Trophoblast cell (in vitro differentiated cells and primary cell): ENCODE results near the gene NTSR1.

Source experiments
- DNase-seq, 2 donors: peaks; one replicate each; pipeline ENCODE4 v3.0.0-alpha.2; 2016
- H2AFZ ChIP-seq: 2 replicates; pipeline ENCODE4 v1.6.1; 2013; ENCODE audit warnings: low read length, moderate library complexity, mild to moderate bottlenecking; ENCODE audit not compliant: insufficient read depth, poor library complexity
- H2AK5ac ChIP-seq: 2 replicates; pipeline ENCODE4 v1.6.1; 2013; ENCODE audit warnings: mild to moderate bottlenecking, low read length
- H2BK120ac ChIP-seq: 2 replicates; pipeline ENCODE4 v1.6.1; 2013; ENCODE audit warnings: low read length, mild to moderate bottlenecking, moderate library complexity; ENCODE audit not compliant: insufficient read depth, poor library complexity
- H2BK12ac ChIP-seq: 2 replicates; pipeline ENCODE4 v1.6.1; 2013; ENCODE audit warnings: mild to moderate bottlenecking, low read length, moderate library complexity
- H2BK5ac ChIP-seq: 2 replicates; pipeline ENCODE4 v1.6.1; 2013; ENCODE audit warnings: low read length, low read depth, moderate library complexity, mild to moderate bottlenecking; ENCODE audit not compliant: poor library complexity
- H3K14ac ChIP-seq: 2 replicates; pipeline ENCODE4 v1.6.1; 2013; ENCODE audit warnings: mild to moderate bottlenecking, low read length
- H3K18ac ChIP-seq: 2 replicates; pipeline ENCODE4 v1.6.1; 2013; ENCODE audit warnings: mild to moderate bottlenecking, low read length
- H3K23ac ChIP-seq: 2 replicates; pipeline ENCODE4 v1.6.1; 2013; ENCODE audit warnings: low read length
- H3K27ac ChIP-seq: 2 replicates; pipeline ENCODE4 v1.5.1; 2013; ENCODE audit warnings: low read depth, mild to moderate bottlenecking, inconsistent platforms, low read length, moderate library complexity
- H3K27me3 ChIP-seq: 2 replicates; pipeline ENCODE4 v1.6.1; 2013; ENCODE audit warnings: inconsistent platforms, mild to moderate bottlenecking, low read length, moderate library complexity; ENCODE audit not compliant: insufficient read depth
- H3K36me3 ChIP-seq, 2 experiments: 1 replicate in 1 of 2; 2 replicates in 1 of 2; pipeline ENCODE4 v1.6.1; 2013; ENCODE audit warnings: low read length in 2 of 2, mild to moderate bottlenecking in 2 of 2, moderate library complexity in 1 of 2; ENCODE audit not compliant: insufficient read depth in 2 of 2, control insufficient read depth in 1 of 2
- H3K4ac ChIP-seq: 2 replicates; pipeline ENCODE4 v1.6.1; 2013; ENCODE audit warnings: low read depth, mild to moderate bottlenecking, low read length, moderate library complexity
- H3K4me1 ChIP-seq, 2 experiments: 1 replicate in 1 of 2; 2 replicates in 1 of 2; pipeline ENCODE4 v1.6.1; 2013; ENCODE audit warnings: low read length in 2 of 2, mild to moderate bottlenecking in 2 of 2, moderate library complexity in 1 of 2; ENCODE audit not compliant: insufficient read depth in 2 of 2, control insufficient read depth in 1 of 2
- H3K4me2 ChIP-seq: 2 replicates; pipeline ENCODE4 v1.6.1; 2013; ENCODE audit warnings: inconsistent platforms, mild to moderate bottlenecking, low read length, moderate library complexity
- H3K4me3 ChIP-seq: 2 replicates; pipeline ENCODE4 v1.5.1; 2013; ENCODE audit warnings: mild to moderate bottlenecking, low read depth, low read length, inconsistent platforms
- H3K79me1 ChIP-seq: one replicate; pipeline ENCODE4 v1.6.1; 2013; ENCODE audit warnings: low read length
- H3K79me2 ChIP-seq: 2 replicates; pipeline ENCODE4 v1.6.1; 2013; ENCODE audit warnings: low read length, mild to moderate bottlenecking; ENCODE audit not compliant: control insufficient read depth, insufficient read depth, poor library complexity
- H3K9ac ChIP-seq: 2 replicates; pipeline ENCODE4 v1.6.1; 2013; ENCODE audit warnings: mild to moderate bottlenecking, low read length
- H3K9me3 ChIP-seq: 2 replicates; pipeline ENCODE4 v1.6.1; 2013; ENCODE audit warnings: low read depth, mild to moderate bottlenecking, control low read depth, inconsistent platforms, low read length; ENCODE audit not compliant: insufficient read depth
- H4K12ac ChIP-seq: 2 replicates; pipeline ENCODE4 v1.6.1; 2013; ENCODE audit warnings: low read depth, mild to moderate bottlenecking, low read length, moderate library complexity
- H4K8ac ChIP-seq: 2 replicates; pipeline ENCODE4 v1.6.1; 2013; ENCODE audit warnings: low read depth, mild to moderate bottlenecking, low read length, moderate library complexity
- H4K91ac ChIP-seq: one replicate; pipeline ENCODE4 v1.6.1; 2013; ENCODE audit warnings: low read depth, mild to moderate bottlenecking, low read length, moderate library complexity
- WGBS: extraction: QIAGEN DNeasy Blood & Tissue Kit; methylation state at CpG from one replicate; pipeline ENCODE4 v1.1.7; 2013; ENCODE audit warnings: missing lambda C conversion rate; ENCODE audit not compliant: insufficient read length, insufficient coverage; ENCODE audit errors: extremely low coverage; 5-methylcytosine and 5-hydroxymethylcytosine counted together

The NTSR1 gene

GRCh38 chr20:62753626-62754025, 45.0 kb downstream of the NTSR1 start:
- no CpG with 5 or more reads among the region's 11 CpGs for WGBS
- Histone ChIP-seq H3K4me1 (peaks cover 8 to 18% of the 10 kb centered on the region in 2 experiments), H3K27ac (no peak overlapping the region), H2BK5ac (no peak overlapping the region), H3K14ac (no peak overlapping the region), H4K12ac (no peak overlapping the region), H2AFZ (no peak overlapping the region), H3K4me2 (no peak overlapping the region), H2BK120ac (no peak overlapping the region), H3K4ac (no peak overlapping the region), H3K23ac (no peak overlapping the region), H3K9me3 (peaks cover 5% of the 10 kb centered on the region), H3K79me2 (no peaks in the 10 kb centered on the region), H2BK12ac (no peak overlapping the region), H3K9ac (no peak overlapping the region), H3K79me1 (peaks cover 2% of the 10 kb centered on the region), H3K18ac (no peak overlapping the region), H2AK5ac (no peak overlapping the region), H4K8ac (no peak overlapping the region), H4K91ac (no peak overlapping the region), H3K4me3 (no peak overlapping the region), H3K27me3 (no peaks in the 10 kb centered on the region), H3K36me3 (no peaks in the 10 kb centered on the region)
- no peak for DNase-seq

- H3K4me3 ChIP-seq = peak overlapping the region; percentile 61
- no peak overlapping the region for H3K14ac ChIP-seq
- no peak overlapping the region for H2AK5ac ChIP-seq
- DNase-seq = no peak
- H3K79me2 ChIP-seq = no peaks in the 10 kb centered on the region
- H3K27me3 ChIP-seq = no peaks in the 10 kb centered on the region
- no CpG with 5 or more reads among the region's 31 CpGs for WGBS
- no peak overlapping the region for H3K18ac ChIP-seq
- no peak overlapping the region for H2AFZ ChIP-seq
- H3K36me3 ChIP-seq = no peaks in the 10 kb centered on the region
- no peak overlapping the region for H3K4me2 ChIP-seq
- peaks cover 2% of the 10 kb centered on the region for H3K79me1 ChIP-seq
- no peak overlapping the region for H3K27ac ChIP-seq
- peak overlapping the region; percentile 25 for H3K9ac ChIP-seq
- no peak overlapping the region for H3K23ac ChIP-seq
- H3K4me1 ChIP-seq = peaks cover 8 to 18% of the 10 kb centered on the region in 2 experiments
- no peak overlapping the region for H2BK12ac ChIP-seq
- no peak overlapping the region for H4K91ac ChIP-seq
- no peak overlapping the region for H4K12ac ChIP-seq
- H3K9me3 ChIP-seq = peaks cover 5% of the 10 kb centered on the region
- no peak overlapping the region for H2BK5ac ChIP-seq
- no peak overlapping the region for H3K4ac ChIP-seq
- no peak overlapping the region for H4K8ac ChIP-seq
- no peak overlapping the region for H2BK120ac ChIP-seq
Measured at GRCh38 chr20:62754122-62754990, 45.7 kb downstream of the NTSR1 start.

- no peaks in the 10 kb centered on the region for H3K36me3 ChIP-seq
- peaks cover 5% of the 10 kb centered on the region for H3K9me3 ChIP-seq
- no peak overlapping the region for H2BK5ac ChIP-seq
- no peak overlapping the region for H3K23ac ChIP-seq
- H2AFZ ChIP-seq = no peak overlapping the region
- H3K79me1 ChIP-seq = peaks cover 2% of the 10 kb centered on the region
- no peak overlapping the region for H2AK5ac ChIP-seq
- H3K4me2 ChIP-seq = no peak overlapping the region
- H2BK12ac ChIP-seq = no peak overlapping the region
- H3K27ac ChIP-seq = no peak overlapping the region
- H3K4me3 ChIP-seq = no peak overlapping the region
- H3K9ac ChIP-seq = no peak overlapping the region
- no peak overlapping the region for H4K12ac ChIP-seq
- WGBS = no CpG with 5 or more reads among the region's 1 CpG
- no peak overlapping the region for H2BK120ac ChIP-seq
- no peaks in the 10 kb centered on the region for H3K27me3 ChIP-seq
- no peak overlapping the region for H4K91ac ChIP-seq
- H3K14ac ChIP-seq = no peak overlapping the region
- H3K4ac ChIP-seq = no peak overlapping the region
- DNase-seq = no peak
- H3K4me1 ChIP-seq = peaks cover 8 to 18% of the 10 kb centered on the region in 2 experiments
- no peak overlapping the region for H4K8ac ChIP-seq
- H3K79me2 ChIP-seq = peaks cover under 1% of the 10 kb centered on the region
- H3K18ac ChIP-seq = no peak overlapping the region
Measured at GRCh38 chr20:62754991-62755356, 46.3 kb downstream of the NTSR1 start.

- H2BK120ac ChIP-seq = no peak overlapping the region
- no peak overlapping the region for H3K18ac ChIP-seq
- H2BK5ac ChIP-seq = no peak overlapping the region
Measured at GRCh38 chr20:62755817-62756724, 47.4 kb downstream of the NTSR1 start.

More at GRCh38 chr20:62755817-62756724, 47.4 kb downstream of the NTSR1 start:
- H3K9me3 ChIP-seq = peaks cover 5% of the 10 kb centered on the region
- H2AFZ ChIP-seq = no peak overlapping the region
- H3K79me2 ChIP-seq = peaks cover 2% of the 10 kb centered on the region
- no peak overlapping the region for H3K27ac ChIP-seq
- H3K36me3 ChIP-seq = no peaks in the 10 kb centered on the region
- peaks cover 14 to 25% of the 10 kb centered on the region in 2 experiments for H3K4me1 ChIP-seq
- DNase-seq = no peak
- H4K12ac ChIP-seq = no peak overlapping the region
- H3K27me3 ChIP-seq = no peaks in the 10 kb centered on the region
- no peak overlapping the region for H3K4ac ChIP-seq
- H3K14ac ChIP-seq = no peak overlapping the region
- H3K4me3 ChIP-seq = no peak overlapping the region
- H3K4me2 ChIP-seq = no peak overlapping the region
- no peak overlapping the region for H4K91ac ChIP-seq
- H3K9ac ChIP-seq = no peak overlapping the region
- H2BK12ac ChIP-seq = no peak overlapping the region
- peaks cover 2% of the 10 kb centered on the region for H3K79me1 ChIP-seq
- H2AK5ac ChIP-seq = no peak overlapping the region
- WGBS = no CpG with 5 or more reads among the region's 10 CpGs
- no peak overlapping the region for H4K8ac ChIP-seq
- H3K23ac ChIP-seq = no peak overlapping the region
